H1 (cell line): Measurements from ENCODE around the gene NAA16. TPM values are rescaled to one million over a fixed set of nuclear protein-coding genes. Genes with fewer than 3 reads are reported as not detected.

Experiments used
- CTCF ChIA-PET: fragments of 300-600 bp; sonication (Branson Sonifier 250); formaldehyde crosslinking; loops from one replicate; lab custom pipeline; 2021; ENCODE audit not compliant: partially characterized antibody; lab: Charles Lee
- POLR2A ChIA-PET: fragments of 300-600 bp; sonication (Branson Sonifier 250); formaldehyde crosslinking; loops from one replicate; lab custom pipeline; 2021; ENCODE audit warnings: inconsistent platforms; ENCODE audit not compliant: partially characterized antibody; lab: Charles Lee
- DNase-seq, 2 experiments: peaks; one replicate each; pipeline versions ENCODE4 v3.0.0 to v3.0.0-alpha.2; 2010 to 2022; ENCODE audit warnings: low spot score in 2 of 2, low read depth in 1 of 2, mixed read lengths in 1 of 2
- FAIRE-seq: peaks from 2 replicates; lab custom pipeline; 2011; peaks lifted over from hg19 to GRCh38; lab: Jason Lieb, UNC
- H2AFZ ChIP-seq: 2 replicates; pipeline ENCODE4 v1.8.1; 2012; ENCODE audit warnings: low read length, inconsistent platforms
- H2AK5ac ChIP-seq: 2 replicates; pipeline ENCODE4 v1.6.1; 2013; ENCODE audit warnings: low read depth, low read length
- H2BK120ac ChIP-seq: replicated peaks from 2 replicates; pipeline ENCODE3; 2013; ENCODE audit warnings: low read depth, low read length, inconsistent platforms
- H2BK12ac ChIP-seq: 2 replicates; pipeline ENCODE4 v1.6.1; 2013; ENCODE audit warnings: low read depth, low read length
- H2BK15ac ChIP-seq: 2 replicates; pipeline ENCODE4 v1.6.1; 2013; ENCODE audit warnings: low read length
- H2BK20ac ChIP-seq: 2 replicates; pipeline ENCODE4 v1.6.1; 2013; ENCODE audit warnings: low read length
- H2BK5ac ChIP-seq: 2 replicates; pipeline ENCODE4 v1.6.1; 2013; ENCODE audit warnings: low read depth, low read length
- H3K14ac ChIP-seq: 2 replicates; pipeline ENCODE4 v1.6.1; 2013; ENCODE audit warnings: inconsistent platforms; ENCODE audit not compliant: insufficient read length
- H3K18ac ChIP-seq: 2 replicates; pipeline ENCODE4 v1.6.1; 2013; ENCODE audit warnings: low read length; ENCODE audit errors: extremely low read depth
- H3K23ac ChIP-seq: 2 replicates; pipeline ENCODE4 v1.6.1; 2013; ENCODE audit warnings: inconsistent platforms; ENCODE audit not compliant: insufficient read length
- H3K23me2 ChIP-seq: 2 replicates; pipeline ENCODE4 v1.6.1; 2013; ENCODE audit warnings: low read depth, low read length
- H3K27ac ChIP-seq: 2 replicates; pipeline ENCODE4 v1.6.1; 2011; ENCODE audit warnings: low read depth, low read length, inconsistent platforms
- H3K27me3 ChIP-seq, 4 experiments: replicated peaks in 1 of 4; 1 replicate in 1 of 4; 2 replicates in 3 of 4; pipeline versions ENCODE4 v1.6.1 to v1.8.1; 2011 to 2013; ENCODE audit warnings: low read length in 3 of 4, mild to moderate bottlenecking in 3 of 4, inconsistent platforms in 2 of 4, mixed read lengths in 2 of 4, moderate library complexity in 1 of 4; ENCODE audit not compliant: control insufficient read depth in 3 of 4, insufficient read depth in 3 of 4; ENCODE audit errors: extremely low read depth in 1 of 4
- H3K36me3 ChIP-seq, 4 experiments: 2 replicates each; pipeline versions ENCODE4 v1.6.1 to v1.8.1; 2011 to 2013; ENCODE audit warnings: mild to moderate bottlenecking in 4 of 4, low read length in 3 of 4, moderate library complexity in 2 of 4, control low read depth in 1 of 4, inconsistent platforms in 1 of 4; ENCODE audit not compliant: insufficient read depth in 4 of 4, control insufficient read depth in 2 of 4
- H3K4ac ChIP-seq: replicated peaks from 2 replicates; pipeline ENCODE3; 2013; ENCODE audit warnings: low read length, low read depth, mixed read lengths, inconsistent platforms; ENCODE audit not compliant: insufficient read length
- H3K4me1 ChIP-seq, 4 experiments: replicated peaks in 1 of 4; 1 replicate in 1 of 4; 2 replicates in 3 of 4; pipeline versions ENCODE4 v1.6.1 to v1.8.1; 2011 to 2013; ENCODE audit warnings: low read length in 3 of 4, inconsistent platforms in 2 of 4, mixed read lengths in 1 of 4; ENCODE audit not compliant: insufficient read depth in 4 of 4, control insufficient read depth in 3 of 4
- H3K4me2 ChIP-seq, 2 experiments: 2 replicates each; pipeline versions ENCODE4 v1.6.1 to v1.8.1; 2011 to 2013; ENCODE audit warnings: low read depth in 2 of 2, low read length in 2 of 2, control low read depth in 1 of 2, inconsistent platforms in 1 of 2, mild to moderate bottlenecking in 1 of 2; ENCODE audit not compliant: insufficient read depth in 1 of 2
- H3K4me3 ChIP-seq, 4 experiments: fragments of 200-600, 300-600 bp in 1 of 4; sonication (generic), shearing (Covaris generic), sonication (Bioruptor Twin) in 1 of 4; 2 replicates each; pipeline versions ENCODE4 v1.5.1 to v1.8.1; 2011 to 2016; ENCODE audit warnings: low read length in 4 of 4, low read depth in 3 of 4, control low read depth in 2 of 4, inconsistent platforms in 2 of 4, mild to moderate bottlenecking in 2 of 4, mixed read lengths in 1 of 4, moderate library complexity in 1 of 4; ENCODE audit not compliant: insufficient read depth in 2 of 4; ENCODE audit errors: extremely low read depth in 1 of 4
- H3K56ac ChIP-seq: replicated peaks from 2 replicates; pipeline ENCODE3; 2013; ENCODE audit warnings: low read depth, mild to moderate bottlenecking, mixed read lengths, low read length, inconsistent platforms; ENCODE audit not compliant: insufficient read length
- H3K79me1 ChIP-seq: 2 replicates; pipeline ENCODE4 v1.6.1; 2013; ENCODE audit warnings: low read depth, low read length, control low read depth
- H3K79me2 ChIP-seq, 2 experiments: 2 replicates each; pipeline versions ENCODE4 v1.6.1 to v1.8.1; 2012 to 2013; ENCODE audit warnings: low read length in 2 of 2, mild to moderate bottlenecking in 2 of 2, inconsistent platforms in 1 of 2; ENCODE audit not compliant: insufficient read depth in 2 of 2, control insufficient read depth in 1 of 2
- H3K9ac ChIP-seq, 4 experiments: replicated peaks in 1 of 4; 1 replicate in 1 of 4; 2 replicates in 3 of 4; pipeline versions ENCODE4 v1.6.1 to v1.8.1; 2011 to 2013; ENCODE audit warnings: low read depth in 3 of 4, low read length in 3 of 4, control low read depth in 2 of 4, mild to moderate bottlenecking in 2 of 4, moderate library complexity in 2 of 4, inconsistent platforms in 1 of 4; ENCODE audit errors: extremely low read depth in 1 of 4
- H3K9me3 ChIP-seq, 2 experiments: 2 replicates each; pipeline versions ENCODE4 v1.6.1 to v1.8.1; 2012 to 2013; ENCODE audit warnings: mild to moderate bottlenecking in 2 of 2, moderate library complexity in 2 of 2, control low read depth in 1 of 2, inconsistent platforms in 1 of 2, low read depth in 1 of 2, low read length in 1 of 2, mixed read lengths in 1 of 2; ENCODE audit not compliant: insufficient read depth in 2 of 2
- H4K20me1 ChIP-seq, 2 experiments: replicated peaks in 1 of 2; 2 replicates each; pipeline versions ENCODE3 to v1.8.1; 2011 to 2013; ENCODE audit warnings: inconsistent platforms in 2 of 2, low read length in 2 of 2, mild to moderate bottlenecking in 1 of 2; ENCODE audit not compliant: insufficient read depth in 2 of 2, control insufficient read depth in 1 of 2
- H4K5ac ChIP-seq: 2 replicates; pipeline ENCODE4 v1.6.1; 2013; ENCODE audit warnings: low read length, low read depth, mixed read lengths, inconsistent platforms; ENCODE audit not compliant: insufficient read length
- H4K8ac ChIP-seq: 2 replicates; pipeline ENCODE4 v1.8.0; 2013; ENCODE audit warnings: mild to moderate bottlenecking, moderate library complexity, low read length, inconsistent platforms; ENCODE audit not compliant: insufficient read depth; ENCODE audit errors: extremely low read depth
- H4K91ac ChIP-seq: replicated peaks from 2 replicates; pipeline ENCODE3; 2013; ENCODE audit warnings: low read length, mixed read lengths, inconsistent platforms; ENCODE audit not compliant: insufficient read length
- CBX8 ChIP-seq: fragments of 300-800, 300-1000 bp; sonication (generic); IDR thresholded peaks from 2 replicates; pipeline ENCODE4 v1.7.1; 2016; ENCODE audit warnings: low read depth, low read length, borderline replicate concordance
- CHD1 ChIP-seq: IDR thresholded peaks from 2 replicates; pipeline ENCODE4 v1.6.1; 2012; ENCODE audit warnings: low read depth, low read length, improper control_type of control experiment
- CREB1 ChIP-seq: IDR thresholded peaks from 2 replicates; pipeline ENCODE4 v1.6.1; 2012; ENCODE audit warnings: inconsistent platforms
- HDAC6 ChIP-seq: IDR thresholded peaks from one replicate; pipeline ENCODE4 v1.7.1; 2012; ENCODE audit warnings: low read depth, mild to moderate bottlenecking, inconsistent platforms, low read length, moderate library complexity
- JUN ChIP-seq: IDR thresholded peaks from 2 replicates; pipeline ENCODE4 v1.6.1; 2011; ENCODE audit warnings: low read depth, mild to moderate bottlenecking, improper control_type of control experiment, low read length
- NRF1 ChIP-seq: IDR thresholded peaks from 2 replicates; pipeline ENCODE4 v1.6.1; 2011; ENCODE audit warnings: mild to moderate bottlenecking, low read depth, low read length, improper control_type of control experiment
- RXRA ChIP-seq: IDR thresholded peaks from 2 replicates; pipeline ENCODE4 v1.6.1; 2011; ENCODE audit warnings: low read depth, mild to moderate bottlenecking, low read length, moderate library complexity; ENCODE audit not compliant: insufficient read depth
- ZNF274 ChIP-seq: IDR thresholded peaks from 2 replicates; pipeline ENCODE4 v1.7.0; 2012; ENCODE audit warnings: low read length, borderline replicate concordance; ENCODE audit errors: extremely low read depth
- WGBS, 2 experiments: shearing (Covaris generic) in 1 of 2; methylation state at CpG; one replicate each; pipeline versions ENCODE4 v1.1.6 to v1.1.7; 2013 to 2015; ENCODE audit warnings: low lambda C conversion rate in 2 of 2, mixed read lengths in 2 of 2, inconsistent platforms in 1 of 2, low coverage in 1 of 2, missing lambda C conversion rate in 1 of 2; ENCODE audit not compliant: insufficient replicate concordance in 2 of 2, insufficient coverage in 1 of 2, insufficient read length in 1 of 2; ENCODE audit errors: extremely low coverage in 1 of 2, missing lambda C conversion rate in 1 of 2; 5-methylcytosine and 5-hydroxymethylcytosine counted together
- polyA plus RNA-seq, 7 experiments: library from polyadenylated mRNA; depleted of rRNA in 3 of 7; stranded (reverse) in 5 of 7; unstranded in 2 of 7; fragments of >200 nt in 5 of 7; fragments of 200-250 nt in 2 of 7; gene quantifications; 1 replicate in 5 of 7; 2 replicates in 1 of 7; 4 replicates in 1 of 7; pipeline versions ENCODE4 v1.2.1 to v1.2.3, GENCODE V29; 2011 to 2013; ENCODE audit warnings: missing spikeins in 2 of 7, mixed read lengths in 2 of 7
- total RNA-seq: library from RNA; stranded (reverse); fragmentation: NEBNext Ultra II Directional; extraction: Animal tissue kit (Norgen Biotek cat#: 25700); gene quantifications from 2 replicates; pipeline ENCODE4 v1.2.1, GENCODE V29; 2021
- TF ChIP-seq, protein P1 (sequence below): IDR thresholded peaks from 2 replicates; pipeline ENCODE4 v1.6.1; 2012; ENCODE audit warnings: inconsistent platforms
- TF ChIP-seq, protein P2 (sequence below), 3 experiments: IDR thresholded peaks; 1 replicate in 2 of 3; 2 replicates in 1 of 3; pipeline versions ENCODE4 v1.5.1 to v1.6.1; 2011; ENCODE audit warnings: low read length in 3 of 3, mild to moderate bottlenecking in 3 of 3, inconsistent platforms in 2 of 3, low read depth in 1 of 3, moderate library complexity in 1 of 3; ENCODE audit not compliant: insufficient read depth in 1 of 3; ENCODE audit errors: control extremely low read depth in 1 of 3

Gene NAA16
- total and polyA plus RNA-seq, 2 of the 8 experiments (the other 6 are each of a cell fraction or from before 2014, with no cell fraction given): 11.4 to 40.0 TPM

DNA sequence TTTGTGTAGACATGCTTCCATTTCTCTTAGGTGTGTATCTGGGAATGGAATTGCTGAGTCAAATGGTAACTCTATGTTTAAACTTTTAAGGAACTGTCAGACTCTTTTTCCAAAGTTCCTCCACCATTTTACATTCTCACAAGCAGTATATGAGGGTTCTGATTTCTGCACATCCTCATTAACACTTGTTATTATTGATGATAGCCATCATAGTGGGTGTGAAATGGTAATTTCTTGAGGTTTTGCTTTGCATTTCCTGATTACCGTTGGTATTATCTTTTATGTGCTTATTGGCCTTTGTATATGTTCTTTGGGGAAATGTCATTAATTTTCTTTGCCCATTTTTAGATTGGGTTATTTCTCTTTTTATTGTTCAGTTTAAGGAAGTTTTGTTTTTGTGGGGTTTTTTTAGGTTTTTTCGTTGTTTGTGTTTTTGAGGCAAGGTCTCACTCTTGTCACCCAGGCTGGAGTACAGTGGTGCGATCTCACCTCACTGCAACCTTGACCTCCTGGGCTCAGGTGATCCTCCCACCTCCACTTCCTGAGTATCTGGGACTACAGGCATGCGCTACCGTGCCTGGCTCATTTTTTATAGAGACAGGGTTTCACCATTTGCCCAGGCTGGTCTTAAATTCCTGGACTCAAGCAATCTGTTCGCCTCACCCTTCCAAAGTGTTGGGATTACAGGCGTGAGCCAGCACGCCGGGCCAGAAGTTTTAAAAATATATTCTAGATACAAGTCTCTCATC, 34.3 kb downstream of the NAA16 start:
- Histone ChIP-seq H3K4ac (no peak overlapping the region), H3K27ac (no peak overlapping the region), H3K14ac (no peak overlapping the region), H4K91ac (no peak overlapping the region), H3K23me2 (no peaks in the 10 kb centered on the region), H2BK12ac (no peak overlapping the region), H3K4me1 (peaks cover 0 to 3% (median 0%) of the 10 kb centered on the region in 4 experiments; a peak in 2 of 7 replicates), H3K79me2 (peaks cover 0 to 52% of the 10 kb centered on the region in 2 experiments; a peak in 2 of 4 replicates), H3K56ac (no peak overlapping the region), H3K4me2 (no peak overlapping the region), H3K18ac (no peak overlapping the region), H3K79me1 (peaks cover 14% of the 10 kb centered on the region), H3K9me3 (no peaks in the 10 kb centered on the region), H2BK120ac (no peak overlapping the region), H3K27me3 (no peaks in the 10 kb centered on the region), H3K23ac (no peak overlapping the region), H3K4me3 (no peak overlapping the region), H2BK15ac (no peak overlapping the region), H2BK20ac (no peak overlapping the region), H4K5ac (no peak overlapping the region), H4K20me1 (peaks cover 1 to 2% of the 10 kb centered on the region in 2 experiments), H4K8ac (no peak overlapping the region), H2BK5ac (no peak overlapping the region), H3K36me3 (peaks cover 2 to 33% (median 7%) of the 10 kb centered on the region in 4 experiments; a peak in 7 of 8 replicates), H3K9ac (peak overlapping the region in 1 of 4 experiments; percentile 18; a peak in 1 of 7 replicates), H2AFZ (no peak overlapping the region), H2AK5ac (no peak overlapping the region)
- no peak for FAIRE-seq
- CTCF ChIA-PET: interaction anchor here (0.6 kb wide), 1 partner anchor 75 kb away, joined by 3 read pairs; no protein-coding TSS in a partner anchor
- POLR2A ChIA-PET: no interaction called here
- 91% methylated on average over 9 of the region's 9 CpGs; no CpG with 5 or more reads in 1 of the 2 experiments for WGBS, 2 experiments
- DNase-seq: no peak
- TF ChIP-seq, protein P1, sequence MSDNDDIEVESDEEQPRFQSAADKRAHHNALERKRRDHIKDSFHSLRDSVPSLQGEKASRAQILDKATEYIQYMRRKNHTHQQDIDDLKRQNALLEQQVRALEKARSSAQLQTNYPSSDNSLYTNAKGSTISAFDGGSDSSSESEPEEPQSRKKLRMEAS: no peak
- TF ChIP-seq ZNF274 (no peak), RXRA (no peak), CHD1 (no peak), HDAC6 (no peak), CREB1 (no peak), JUN (no peak), CBX8 (no peak), NRF1 (no peak)
- TF ChIP-seq, protein P2, sequence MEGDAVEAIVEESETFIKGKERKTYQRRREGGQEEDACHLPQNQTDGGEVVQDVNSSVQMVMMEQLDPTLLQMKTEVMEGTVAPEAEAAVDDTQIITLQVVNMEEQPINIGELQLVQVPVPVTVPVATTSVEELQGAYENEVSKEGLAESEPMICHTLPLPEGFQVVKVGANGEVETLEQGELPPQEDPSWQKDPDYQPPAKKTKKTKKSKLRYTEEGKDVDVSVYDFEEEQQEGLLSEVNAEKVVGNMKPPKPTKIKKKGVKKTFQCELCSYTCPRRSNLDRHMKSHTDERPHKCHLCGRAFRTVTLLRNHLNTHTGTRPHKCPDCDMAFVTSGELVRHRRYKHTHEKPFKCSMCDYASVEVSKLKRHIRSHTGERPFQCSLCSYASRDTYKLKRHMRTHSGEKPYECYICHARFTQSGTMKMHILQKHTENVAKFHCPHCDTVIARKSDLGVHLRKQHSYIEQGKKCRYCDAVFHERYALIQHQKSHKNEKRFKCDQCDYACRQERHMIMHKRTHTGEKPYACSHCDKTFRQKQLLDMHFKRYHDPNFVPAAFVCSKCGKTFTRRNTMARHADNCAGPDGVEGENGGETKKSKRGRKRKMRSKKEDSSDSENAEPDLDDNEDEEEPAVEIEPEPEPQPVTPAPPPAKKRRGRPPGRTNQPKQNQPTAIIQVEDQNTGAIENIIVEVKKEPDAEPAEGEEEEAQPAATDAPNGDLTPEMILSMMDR (IDR thresholded peaks at IDR 0.05; ENCODE audit: control extremely low read depth in 1 of 3, insufficient read depth in 1 of 3, low read depth in 1 of 3, low read length in 3 of 3): no peak
